Spleen (tissue), 11 donors: ENCODE results near the gene SDK1. TPM values are rescaled to one million over a fixed set of nuclear protein-coding genes. Genes with fewer than 3 reads are reported as not detected.

Experiments
- DNase-seq: peaks from one replicate; pipeline ENCODE4 v3.0.0-alpha.2; 2020
- H3K27ac ChIP-seq, 8 donors: fragments of 200-600 bp; sonication (generic) in 7 of 8; 1 replicate in 4 of 8; 2 replicates in 4 of 8; pipeline versions ENCODE4 v1.5.0 to v1.8.0; 2016 to 2021; ENCODE audit warnings: inconsistent platforms in 4 of 8, mild to moderate bottlenecking in 4 of 8, moderate library complexity in 1 of 8
- H3K27me3 ChIP-seq, 7 donors: fragments of 200-600 bp; sonication (generic) in 6 of 7; replicated peaks in 1 of 7; 1 replicate in 4 of 7; 2 replicates in 3 of 7; pipeline versions ENCODE4 v1.5.0 to v1.8.0; 2016 to 2021; ENCODE audit warnings: inconsistent platforms in 3 of 7, mild to moderate bottlenecking in 1 of 7
- H3K36me3 ChIP-seq, 6 donors: fragments of 200-600 bp; sonication (generic) in 5 of 6; 1 replicate in 4 of 6; 2 replicates in 2 of 6; pipeline versions ENCODE4 v1.5.0 to v1.8.0; 2016 to 2021; ENCODE audit warnings: inconsistent platforms in 2 of 6
- H3K4me1 ChIP-seq, 6 donors: fragments of 200-600 bp; sonication (generic) in 5 of 6; 1 replicate in 3 of 6; 2 replicates in 3 of 6; pipeline versions ENCODE4 v1.5.0 to v1.8.0; 2016 to 2021; ENCODE audit warnings: inconsistent platforms in 3 of 6
- H3K4me3 ChIP-seq, 8 donors: fragments of 200-600 bp; sonication (generic) in 7 of 8; 1 replicate in 4 of 8; 2 replicates in 4 of 8; pipeline versions ENCODE4 v1.5.0 to v1.8.0; 2016 to 2021; ENCODE audit warnings: inconsistent platforms in 4 of 8, mild to moderate bottlenecking in 4 of 8, moderate library complexity in 2 of 8
- H3K9me3 ChIP-seq, 8 donors: fragments of 200-600 bp; sonication (generic) in 7 of 8; 1 replicate in 4 of 8; 2 replicates in 4 of 8; pipeline versions ENCODE4 v1.5.0 to v1.8.0; 2016 to 2021; ENCODE audit warnings: inconsistent platforms in 4 of 8
- POLR2A ChIP-seq, 3 donors: fragments of 450-650 bp; IDR thresholded peaks; one replicate each; pipeline ENCODE4 v1.5.1; 2017; ENCODE audit warnings: antibody characterized with exemption in 3 of 3, mild to moderate bottlenecking in 1 of 3
- POLR2AphosphoS5 ChIP-seq, 3 donors: sonication (generic); formaldehyde crosslinking; IDR thresholded peaks; one replicate each; pipeline ENCODE4 v1.5.1; 2017; ENCODE audit warnings: antibody characterized with exemption in 3 of 3
- WGBS, 5 donors: extraction: QIAGEN DNeasy Blood & Tissue Kit in 3 of 5; methylation state at CpG; one replicate each; pipeline versions ENCODE4 v1.1.5 to v1.1.7; 2013 to 2018; 5-methylcytosine and 5-hydroxymethylcytosine counted together
- intact Hi-C: fragments of 100-400 bp; cut with DNase I; formaldehyde crosslinking; loops from one replicate; pipeline ENCODE4 v1.15.0; 2023; ENCODE audit warnings: low total_unique reads
- polyA plus RNA-seq, 3 donors: library from polyadenylated mRNA; stranded (reverse); fragments of 200-250 nt; gene quantifications; one replicate each; pipeline ENCODE4 v1.2.1, GENCODE V29; 2013
- total RNA-seq, 7 donors: library from RNA; depleted of rRNA in 3 of 7; stranded (reverse); fragments of >200 nt in 3 of 7; fragmentation: NEBNext Ultra II Directional in 4 of 7; extraction: Animal tissue kit (Norgen Biotek cat#: 25700) in 4 of 7; gene quantifications; one replicate each; pipeline versions ENCODE4 v1.1.0 to v1.2.1, GENCODE V29; 2016 to 2021
- TF ChIP-seq, protein P1 (sequence below), 11 experiments: fragments of 200-600 bp in 7 of 11; fragments of 450-650 bp in 4 of 11; sonication (generic) in 4 of 11; IDR thresholded peaks in 8 of 11; conservative IDR thresholded peaks in 3 of 11; 1 replicate in 7 of 11; 2 replicates in 4 of 11; pipeline versions ENCODE4 v1.4.0 to v1.8.0; 2016 to 2021; ENCODE audit warnings: antibody characterized with exemption in 11 of 11, inconsistent platforms in 4 of 11, mild to moderate bottlenecking in 1 of 11
- donor health status: healthy with polysubstance abuse.
- donor health status: DM: no; HTN: no; CAD: no; lungs with moderate emphysema.
- donor health status: DM: no; HTN: no; CAD: no.
- donor health status: Bipolar disorder and iron deficiency.
- donor health status: healthy.
- donor health status: DM: no; HTN: no; CAD: no.
- donor health status: DM: yes; HTN: yes; CAD: no.

SDK1 gene
- total and polyA plus RNA-seq, 10 donors, result 3.2 to 54.1 (median 35.1) TPM

DNA sequence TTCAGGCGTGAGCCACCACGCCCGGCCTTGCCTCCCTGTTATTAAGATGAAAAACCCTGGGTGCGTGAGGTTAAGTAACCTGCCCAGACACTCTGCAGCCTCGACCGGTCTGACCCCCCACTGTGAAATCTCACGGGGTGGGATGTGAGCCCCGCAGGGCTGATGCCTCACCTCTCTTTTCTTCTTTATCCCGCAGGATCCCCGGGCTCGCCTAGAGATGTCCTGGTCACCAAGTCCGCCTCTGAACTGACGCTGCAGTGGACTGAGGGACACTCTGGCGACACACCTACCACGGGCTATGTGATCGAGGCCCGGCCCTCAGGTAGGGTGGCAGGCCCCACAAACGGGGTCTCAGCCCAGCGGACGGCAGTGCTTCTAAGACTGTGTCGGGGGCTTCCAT lies 920.0 kb downstream of the SDK1 start:
- intact Hi-C loops, result no loop called here
- no peaks in the 10 kb centered on the region for H3K9me3 ChIP-seq
- H3K4me3 ChIP-seq, result no peak overlapping the region

DNA sequence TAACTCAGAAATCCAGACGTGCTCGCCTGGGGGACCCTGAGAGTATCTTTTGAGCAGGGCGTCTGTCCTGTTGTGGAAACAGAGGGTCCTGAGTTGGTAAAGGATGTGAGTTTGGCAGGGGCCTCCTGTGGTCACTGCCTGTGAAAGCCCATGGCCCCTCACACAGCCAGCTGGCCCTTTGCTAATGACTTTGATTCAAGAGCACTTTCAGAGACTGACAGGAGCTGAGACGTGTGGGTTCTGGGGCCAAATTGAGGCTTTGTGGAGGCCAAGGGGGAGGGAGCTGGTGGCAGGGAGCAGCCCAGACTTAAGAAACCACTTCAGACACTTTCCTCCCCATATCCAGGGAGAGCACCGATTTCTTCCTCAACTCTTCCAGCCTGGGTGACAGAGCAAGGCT lies 921.6 kb downstream of the SDK1 start:
- Histone ChIP-seq H3K4me3 (no peak overlapping the region), H3K9me3 (no peaks in the 10 kb centered on the region), H3K4me1 (no peaks in the 10 kb centered on the region), H3K36me3 (peaks cover 0 to 24% (median 0%) of the 10 kb centered on the region in 6 donors), H3K27ac (no peak overlapping the region), H3K27me3 (no peaks in the 10 kb centered on the region)
- 76 to 81% (median 77%) methylated on average over 5 of the region's 5 CpGs for WGBS, 5 donors
- intact Hi-C loops, result no loop called here
- DNase-seq, result no peak
- TF ChIP-seq POLR2A (IDR thresholded peaks at IDR 0.05), result no peak
- TF ChIP-seq, protein P1, sequence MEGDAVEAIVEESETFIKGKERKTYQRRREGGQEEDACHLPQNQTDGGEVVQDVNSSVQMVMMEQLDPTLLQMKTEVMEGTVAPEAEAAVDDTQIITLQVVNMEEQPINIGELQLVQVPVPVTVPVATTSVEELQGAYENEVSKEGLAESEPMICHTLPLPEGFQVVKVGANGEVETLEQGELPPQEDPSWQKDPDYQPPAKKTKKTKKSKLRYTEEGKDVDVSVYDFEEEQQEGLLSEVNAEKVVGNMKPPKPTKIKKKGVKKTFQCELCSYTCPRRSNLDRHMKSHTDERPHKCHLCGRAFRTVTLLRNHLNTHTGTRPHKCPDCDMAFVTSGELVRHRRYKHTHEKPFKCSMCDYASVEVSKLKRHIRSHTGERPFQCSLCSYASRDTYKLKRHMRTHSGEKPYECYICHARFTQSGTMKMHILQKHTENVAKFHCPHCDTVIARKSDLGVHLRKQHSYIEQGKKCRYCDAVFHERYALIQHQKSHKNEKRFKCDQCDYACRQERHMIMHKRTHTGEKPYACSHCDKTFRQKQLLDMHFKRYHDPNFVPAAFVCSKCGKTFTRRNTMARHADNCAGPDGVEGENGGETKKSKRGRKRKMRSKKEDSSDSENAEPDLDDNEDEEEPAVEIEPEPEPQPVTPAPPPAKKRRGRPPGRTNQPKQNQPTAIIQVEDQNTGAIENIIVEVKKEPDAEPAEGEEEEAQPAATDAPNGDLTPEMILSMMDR (IDR thresholded peaks at IDR 0.05 in 8 of 11, conservative IDR thresholded peaks at IDR 0.05 in 3 of 11), result no peak
- no peak for TF ChIP-seq POLR2AphosphoS5 (IDR thresholded peaks at IDR 0.05)

More for the DNA sequence above, 920.0 kb downstream of the SDK1 start:
- no peak for DNase-seq
- H3K27me3 ChIP-seq, result no peaks in the 10 kb centered on the region
- TF ChIP-seq POLR2AphosphoS5 (IDR thresholded peaks at IDR 0.05) (no peak), POLR2A (IDR thresholded peaks at IDR 0.05) (no peak)
- TF ChIP-seq, protein P1 (IDR thresholded peaks at IDR 0.05 in 8 of 11, conservative IDR thresholded peaks at IDR 0.05 in 3 of 11), result no peak
- 91 to 95% (median 94%) methylated on average over 21 of the region's 21 CpGs for WGBS, 5 donors
- H3K4me1 ChIP-seq, result peaks cover 0 to 6% (median 2%) of the 10 kb centered on the region in 6 donors
- H3K36me3 ChIP-seq, result peaks cover 0 to 16% (median 0%) of the 10 kb centered on the region in 6 donors
- no peak overlapping the region for H3K27ac ChIP-seq

DNA sequence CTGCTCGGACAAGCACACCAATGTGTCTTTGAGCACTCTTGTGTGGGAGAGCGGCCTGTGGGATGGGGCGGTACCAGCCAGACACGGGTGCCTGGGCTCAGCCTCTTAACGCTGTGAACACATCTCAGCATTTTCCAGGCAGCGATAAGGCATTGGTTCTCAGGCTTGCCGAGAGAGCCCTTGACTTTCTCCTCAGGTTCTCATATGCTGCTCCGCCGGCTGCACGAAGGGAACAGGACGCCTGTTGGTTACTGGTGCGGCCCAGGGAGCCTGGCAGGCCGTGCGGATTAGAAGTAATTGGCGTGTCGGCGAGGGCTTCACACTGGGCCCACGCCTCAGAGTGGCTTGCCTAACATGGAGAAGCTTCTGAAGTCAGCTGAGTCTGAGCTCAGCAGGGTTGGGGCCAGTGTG lies 924.3 kb downstream of the SDK1 start:
- Histone ChIP-seq H3K27me3 (no peaks in the 10 kb centered on the region), H3K4me3 (no peak overlapping the region), H3K36me3 (peaks cover 0 to 24% (median 0%) of the 10 kb centered on the region in 6 donors), H3K4me1 (no peaks in the 10 kb centered on the region), H3K27ac (no peak overlapping the region), H3K9me3 (no peaks in the 10 kb centered on the region)
- WGBS, 5 donors, result 94 to 96% (median 95%) methylated on average over 9 to 18 of the region's 18 CpGs
- intact Hi-C loops, result no loop called here
- no peak for TF ChIP-seq POLR2A (IDR thresholded peaks at IDR 0.05)
- TF ChIP-seq, protein P1 (IDR thresholded peaks at IDR 0.05 in 8 of 11, conservative IDR thresholded peaks at IDR 0.05 in 3 of 11), result no peak
- DNase-seq, result no peak

DNA sequence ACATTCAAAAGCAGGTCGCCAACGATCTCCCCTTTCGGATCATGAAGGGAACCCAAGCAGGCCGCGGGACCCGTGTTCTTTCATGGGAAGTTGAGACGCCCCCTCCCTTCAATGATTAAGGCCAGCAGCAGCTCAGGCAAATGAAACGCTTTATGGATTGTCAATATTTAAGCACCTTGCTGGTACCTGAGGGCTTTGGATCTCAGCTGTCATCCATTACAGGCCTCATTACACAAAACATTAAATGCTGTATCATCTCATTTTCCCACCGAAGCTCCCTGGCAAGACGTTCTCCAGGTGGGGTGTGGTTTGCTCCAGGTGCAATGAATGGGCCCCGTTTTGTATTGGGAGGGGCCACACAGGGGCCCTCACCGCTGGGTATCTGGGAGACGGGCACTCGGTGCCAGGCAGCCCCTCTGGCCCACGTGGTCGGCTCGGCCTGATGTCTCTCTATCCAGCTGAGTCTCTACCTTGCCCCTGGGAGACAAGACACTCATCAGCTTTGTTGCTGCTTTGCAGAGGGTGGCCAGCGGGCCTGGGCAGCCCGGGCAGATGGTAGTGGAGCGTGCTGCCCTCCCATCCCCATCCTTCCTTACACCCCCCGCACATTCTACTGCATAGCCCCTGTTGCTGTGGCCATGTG lies 925.0 kb downstream of the SDK1 start:
- Histone ChIP-seq H3K9me3 (no peaks in the 10 kb centered on the region), H3K4me3 (no peak overlapping the region), H3K27me3 (no peaks in the 10 kb centered on the region), H3K27ac (no peak overlapping the region), H3K36me3 (peaks cover 0 to 23% (median 0%) of the 10 kb centered on the region in 6 donors), H3K4me1 (no peaks in the 10 kb centered on the region)
- no peak for DNase-seq
- WGBS, 5 donors, result 80 to 94% (median 90%) methylated on average over 17 to 21 of the region's 21 CpGs
- TF ChIP-seq, protein P1 (IDR thresholded peaks at IDR 0.05 in 8 of 11, conservative IDR thresholded peaks at IDR 0.05 in 3 of 11), result no peak
- TF ChIP-seq POLR2AphosphoS5 (IDR thresholded peaks at IDR 0.05), result no peak
- TF ChIP-seq POLR2A (IDR thresholded peaks at IDR 0.05), result no peak
- intact Hi-C loops, result no loop called here
